ENCODE results near the gene FZD7.

- TF ChIP-seq CTCF (IDR thresholded peaks at IDR 0.05) (no peak), POLR2A (IDR thresholded peaks at IDR 0.05) (no peak)
Observed at GRCh38 chr2:202060218-202060617, 26.6 kb downstream of the FZD7 start.

All from testis (tissue), 2 donors.